ENCODE measurements around the gene GJD4. TPM values are rescaled to one million over a fixed set of nuclear protein-coding genes. Genes with fewer than 3 reads are reported as not detected.
A peak's percentile ranks its signal among the peaks of the same experiment; 100 is the strongest.

GJD4 gene
- total RNA-seq, 1 donor from 2014 or later = not detected

DNA sequence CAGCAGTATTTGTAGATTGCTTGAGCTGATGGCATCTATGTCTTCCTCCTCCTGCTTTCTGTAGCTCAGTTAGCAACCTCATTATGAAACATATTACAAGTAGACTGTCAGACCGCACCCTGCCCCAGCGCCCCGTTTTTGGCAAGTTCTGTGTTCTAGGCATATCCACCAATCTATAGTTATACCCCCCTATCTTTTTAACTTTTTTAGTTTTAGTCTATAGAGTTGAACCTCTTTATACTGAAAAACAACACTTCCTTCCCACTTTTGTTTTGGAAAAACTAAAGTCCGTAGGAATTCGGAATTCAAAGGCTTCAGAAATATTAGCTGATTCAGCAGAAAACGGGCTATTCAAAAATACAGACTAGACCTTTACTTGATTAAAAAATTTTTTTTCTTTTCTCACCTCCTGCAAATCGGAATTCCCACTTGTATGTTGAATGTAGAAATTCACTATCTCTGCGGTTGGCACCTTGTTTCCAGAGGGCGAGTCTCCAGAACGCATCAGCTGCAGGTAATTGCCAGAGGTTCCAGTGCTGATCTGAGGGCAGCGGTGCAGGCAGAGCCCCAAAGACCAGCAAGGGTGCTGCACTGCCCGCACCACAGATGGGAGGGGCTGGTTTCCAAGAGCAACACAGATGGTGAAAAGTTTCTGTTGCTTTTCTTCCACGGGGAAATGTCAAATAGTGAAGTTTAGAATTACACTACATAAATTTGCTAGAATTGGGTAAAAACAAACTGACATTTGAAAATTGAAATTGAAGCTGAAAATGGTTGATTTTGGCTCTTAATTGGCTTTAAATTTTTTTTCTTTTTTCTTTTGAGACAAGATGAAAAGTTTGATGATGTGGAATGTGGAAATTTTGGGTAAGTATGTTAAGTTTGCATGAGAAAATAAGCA lies 39.2 kb downstream of the GJD4 start:
- ChIA-PET POLR2A (no interaction called here), CTCF (interaction anchor here (2.0 kb wide), 1 partner anchor 9 kb away, joined by 8 read pairs; no protein-coding TSS in a partner anchor)
- intact Hi-C loops (cut with micrococcal nuclease) = loop anchor here (5.0 kb wide), 4 partner anchors 82 to 893 kb away; partner anchors contain the start of gene CCNY
- DNase-seq (no peak), ATAC-seq (ENCODE audit: low read depth) (no peak)
- Mint-ChIP-seq H3K27me3 (peaks cover 22% of the 10 kb centered on the region), H3K4me1 (peaks cover 30% of the 10 kb centered on the region), H3K36me3 (ENCODE audit: low read depth) (no peaks in the 10 kb centered on the region), H3K27ac (peak overlapping the region; percentile 7), H3K9me3 (no peaks in the 10 kb centered on the region), H3K4me3 (peak overlapping the region; percentile 88)
- TF ChIP-seq, protein P1, sequence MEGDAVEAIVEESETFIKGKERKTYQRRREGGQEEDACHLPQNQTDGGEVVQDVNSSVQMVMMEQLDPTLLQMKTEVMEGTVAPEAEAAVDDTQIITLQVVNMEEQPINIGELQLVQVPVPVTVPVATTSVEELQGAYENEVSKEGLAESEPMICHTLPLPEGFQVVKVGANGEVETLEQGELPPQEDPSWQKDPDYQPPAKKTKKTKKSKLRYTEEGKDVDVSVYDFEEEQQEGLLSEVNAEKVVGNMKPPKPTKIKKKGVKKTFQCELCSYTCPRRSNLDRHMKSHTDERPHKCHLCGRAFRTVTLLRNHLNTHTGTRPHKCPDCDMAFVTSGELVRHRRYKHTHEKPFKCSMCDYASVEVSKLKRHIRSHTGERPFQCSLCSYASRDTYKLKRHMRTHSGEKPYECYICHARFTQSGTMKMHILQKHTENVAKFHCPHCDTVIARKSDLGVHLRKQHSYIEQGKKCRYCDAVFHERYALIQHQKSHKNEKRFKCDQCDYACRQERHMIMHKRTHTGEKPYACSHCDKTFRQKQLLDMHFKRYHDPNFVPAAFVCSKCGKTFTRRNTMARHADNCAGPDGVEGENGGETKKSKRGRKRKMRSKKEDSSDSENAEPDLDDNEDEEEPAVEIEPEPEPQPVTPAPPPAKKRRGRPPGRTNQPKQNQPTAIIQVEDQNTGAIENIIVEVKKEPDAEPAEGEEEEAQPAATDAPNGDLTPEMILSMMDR (IDR thresholded peaks at IDR 0.05) = no peak

DNA sequence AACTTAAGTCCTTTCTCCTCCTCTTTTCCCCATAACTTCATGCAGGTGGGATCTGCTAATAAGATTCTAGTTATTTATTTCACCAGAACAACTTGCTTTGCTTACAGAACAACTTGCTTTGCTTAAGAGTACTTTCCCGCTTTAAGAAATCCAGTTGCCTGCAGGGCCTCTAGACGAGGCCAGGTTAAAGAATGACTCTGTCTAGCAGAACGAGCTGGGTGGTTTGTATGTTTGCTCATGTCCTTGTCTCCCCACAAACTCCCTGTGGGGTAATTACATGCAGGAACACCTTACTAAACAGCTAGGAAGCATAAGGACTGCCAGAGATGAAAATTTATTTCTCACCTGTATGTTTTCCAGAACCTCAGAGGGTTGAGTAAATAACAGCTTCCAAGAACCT lies 45.8 kb downstream of the GJD4 start:
- peaks cover 14% of the 10 kb centered on the region for H3K27me3 Mint-ChIP-seq
- ChIA-PET CTCF (interaction anchor here (0.8 kb wide), 1 partner anchor 10 kb away, joined by 3 read pairs; no protein-coding TSS in a partner anchor), POLR2A (no interaction called here)
- TF ChIP-seq, protein P1 (IDR thresholded peaks at IDR 0.05) = no peak
- intact Hi-C loops (cut with micrococcal nuclease) = no loop called here
- ATAC-seq (ENCODE audit: low read depth) (no peak), DNase-seq (no peak)
- no peaks in the 10 kb centered on the region for H3K9me3 Mint-ChIP-seq
- no peak overlapping the region for H3K27ac Mint-ChIP-seq
- no peak overlapping the region for H3K4me3 Mint-ChIP-seq
- no peaks in the 10 kb centered on the region for H3K36me3 Mint-ChIP-seq (ENCODE audit: low read depth)
- no peaks in the 10 kb centered on the region for H3K4me1 Mint-ChIP-seq

DNA sequence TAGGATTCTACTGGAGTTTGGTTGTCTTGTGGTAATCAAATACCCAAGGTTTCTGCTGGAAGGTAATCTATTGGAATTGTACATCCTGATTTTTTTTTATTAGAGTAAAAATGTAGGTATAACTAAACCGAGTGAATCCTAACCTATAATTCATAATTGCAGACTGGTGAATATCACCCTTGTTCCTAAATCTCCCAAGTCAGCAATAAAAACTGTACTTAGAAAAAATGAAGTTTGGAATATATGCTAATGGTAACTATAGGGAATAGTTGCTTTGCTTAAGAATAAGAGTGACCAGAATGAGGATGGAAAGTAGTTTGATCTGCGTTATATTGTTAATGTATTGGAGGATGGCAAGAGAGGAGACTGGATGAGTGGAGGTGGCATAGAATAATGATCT lies 47.7 kb downstream of the GJD4 start:
- H3K9me3 Mint-ChIP-seq = no peaks in the 10 kb centered on the region
- POLR2A ChIA-PET = no interaction called here

DNA sequence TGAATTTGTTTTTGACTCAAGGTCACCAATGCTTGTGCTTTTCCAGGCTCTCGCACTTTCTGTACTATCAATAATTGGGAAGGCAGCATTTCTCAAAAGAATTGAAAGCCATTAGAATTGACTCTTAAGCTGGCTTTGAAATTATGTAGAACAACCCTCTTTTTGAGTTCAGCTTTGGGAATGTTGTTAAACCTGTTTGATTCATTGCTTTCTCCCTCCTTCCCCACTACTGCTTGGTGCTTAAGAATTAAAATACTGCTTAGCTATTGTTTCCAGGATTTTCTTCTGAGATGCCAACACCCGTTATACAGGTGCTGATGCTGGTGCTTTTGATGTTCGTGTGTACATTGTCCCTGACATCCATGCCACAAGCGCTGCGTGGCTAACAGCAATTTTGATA lies 52.5 kb downstream of the GJD4 start:
- H3K36me3 Mint-ChIP-seq (ENCODE audit: low read depth) = no peaks in the 10 kb centered on the region
- H3K27me3 Mint-ChIP-seq = peaks cover 12% of the 10 kb centered on the region
- H3K9me3 Mint-ChIP-seq = peaks cover 8% of the 10 kb centered on the region
- ChIA-PET POLR2A (no interaction called here), CTCF (no interaction called here)
- no peak for ATAC-seq (ENCODE audit: low read depth)
- TF ChIP-seq, protein P1 (IDR thresholded peaks at IDR 0.05) = no peak
- H3K27ac Mint-ChIP-seq = no peak overlapping the region
- intact Hi-C loops (cut with micrococcal nuclease) = no loop called here
- no peak for DNase-seq
- no peaks in the 10 kb centered on the region for H3K4me1 Mint-ChIP-seq
- H3K4me3 Mint-ChIP-seq = no peak overlapping the region

More for the DNA sequence above, 47.7 kb downstream of the GJD4 start:
- H3K27ac Mint-ChIP-seq = no peak overlapping the region
- TF ChIP-seq, protein P1 (IDR thresholded peaks at IDR 0.05) = no peak
- DNase-seq = no peak
- no peaks in the 10 kb centered on the region for H3K4me1 Mint-ChIP-seq
- intact Hi-C loops (cut with micrococcal nuclease) = no loop called here
- CTCF ChIA-PET = no interaction called here
- no peaks in the 10 kb centered on the region for H3K36me3 Mint-ChIP-seq (ENCODE audit: low read depth)
- no peak overlapping the region for H3K4me3 Mint-ChIP-seq
- ATAC-seq (ENCODE audit: low read depth) = no peak
- peaks cover 17% of the 10 kb centered on the region for H3K27me3 Mint-ChIP-seq

Other genes starting within 250 kb of the GJD4 start
- gene FZD8, start 37.0 kb downstream of the GJD4 start, total RNA-seq = 0.17 and 0.22 TPM in 2 replicates

Measured in activated B cell treated with CpG ODN at 0.5 μM for 24 hours (primary cell).